Uterus (tissue), 2 donors: ENCODE data around the gene ADAMTSL4.

Experiments
- POLR2A ChIP-seq, 2 donors: fragments of 450-650 bp; IDR thresholded peaks; one replicate each; pipeline ENCODE4 v1.6.1; 2016; ENCODE audit warnings: antibody characterized with exemption in 2 of 2, mild to moderate bottlenecking in 1 of 2, moderate library complexity in 1 of 2
- TF ChIP-seq, protein P1 (sequence below), 4 experiments: fragments of 200-600 bp in 2 of 4; fragments of 450-650 bp in 2 of 4; sonication (generic) in 2 of 4; IDR thresholded peaks; one replicate each; pipeline ENCODE4 v1.5.1; 2016 to 2019; ENCODE audit warnings: antibody characterized with exemption in 4 of 4, mild to moderate bottlenecking in 2 of 4, moderate library complexity in 1 of 4

DNA sequence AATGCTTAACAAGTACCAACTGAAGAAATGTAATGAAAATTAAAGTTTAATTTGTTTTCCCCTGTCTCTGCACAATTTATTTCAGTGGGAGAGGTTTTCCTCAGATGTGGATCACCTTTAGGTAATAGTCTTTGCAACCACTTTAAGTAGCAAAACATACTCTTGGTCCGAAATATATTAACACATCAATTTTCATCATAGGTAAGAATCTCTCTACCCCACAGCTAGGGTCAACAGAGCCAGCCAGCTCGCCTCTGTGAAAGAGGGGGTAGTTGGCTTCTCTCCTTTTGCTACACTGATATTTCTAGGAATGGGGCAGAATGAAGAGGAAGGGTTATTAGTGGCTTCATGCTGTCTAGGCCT lies 55.0 kb downstream of the ADAMTSL4 start:
- TF ChIP-seq, protein P1, sequence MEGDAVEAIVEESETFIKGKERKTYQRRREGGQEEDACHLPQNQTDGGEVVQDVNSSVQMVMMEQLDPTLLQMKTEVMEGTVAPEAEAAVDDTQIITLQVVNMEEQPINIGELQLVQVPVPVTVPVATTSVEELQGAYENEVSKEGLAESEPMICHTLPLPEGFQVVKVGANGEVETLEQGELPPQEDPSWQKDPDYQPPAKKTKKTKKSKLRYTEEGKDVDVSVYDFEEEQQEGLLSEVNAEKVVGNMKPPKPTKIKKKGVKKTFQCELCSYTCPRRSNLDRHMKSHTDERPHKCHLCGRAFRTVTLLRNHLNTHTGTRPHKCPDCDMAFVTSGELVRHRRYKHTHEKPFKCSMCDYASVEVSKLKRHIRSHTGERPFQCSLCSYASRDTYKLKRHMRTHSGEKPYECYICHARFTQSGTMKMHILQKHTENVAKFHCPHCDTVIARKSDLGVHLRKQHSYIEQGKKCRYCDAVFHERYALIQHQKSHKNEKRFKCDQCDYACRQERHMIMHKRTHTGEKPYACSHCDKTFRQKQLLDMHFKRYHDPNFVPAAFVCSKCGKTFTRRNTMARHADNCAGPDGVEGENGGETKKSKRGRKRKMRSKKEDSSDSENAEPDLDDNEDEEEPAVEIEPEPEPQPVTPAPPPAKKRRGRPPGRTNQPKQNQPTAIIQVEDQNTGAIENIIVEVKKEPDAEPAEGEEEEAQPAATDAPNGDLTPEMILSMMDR (IDR thresholded peaks at IDR 0.05): no peak
- TF ChIP-seq POLR2A (IDR thresholded peaks at IDR 0.05): no peak
